HG03025 (cell line): ENCODE data around the gene UBASH3B.
A peak's percentile ranks its signal among the peaks of the same experiment; 100 is the strongest.

Experiments
- ATAC-seq: cut with Tn5 transposase; IDR thresholded peaks from one replicate; pipeline ENCODE4 v1.9.1; 2021; ENCODE audit warnings: mild to moderate bottlenecking, moderate library complexity; ENCODE audit not compliant: unreplicated experiment, low FRiP score

Gene UBASH3B

GRCh38 chr11:122646549-122647340 is 8.8 kb upstream of the UBASH3B start:
- ATAC-seq: no peak

- no peak for ATAC-seq
Measured at GRCh38 chr11:122647736-122648275, 7.7 kb upstream of the UBASH3B start.

- ATAC-seq: no peak
Measured at GRCh38 chr11:122649116-122649515, 6.4 kb upstream of the UBASH3B start.

GRCh38 chr11:122650619-122651018 is 4.9 kb upstream of the UBASH3B start:
- no peak for ATAC-seq

DNA sequence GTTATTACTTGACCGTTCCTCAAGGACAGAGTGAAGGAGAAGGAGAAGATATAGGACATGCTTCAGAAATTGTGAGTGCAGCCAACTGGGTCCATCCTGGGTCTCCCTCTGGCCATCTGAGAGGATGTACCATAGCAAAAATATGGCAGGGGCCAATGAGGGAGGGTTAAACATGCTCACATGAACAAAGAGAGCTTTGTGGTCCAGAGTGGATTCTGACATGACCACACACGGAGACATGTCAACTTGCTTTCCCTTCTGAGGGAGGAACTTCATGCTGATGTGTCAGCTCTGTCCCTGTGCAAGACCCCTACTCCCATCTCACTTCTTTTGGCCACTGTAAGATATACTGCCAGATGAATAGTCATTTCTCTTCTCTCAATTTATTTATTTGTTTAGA is 3.0 kb upstream of the UBASH3B start:
- ATAC-seq: no peak

GRCh38 chr11:122653916-122654585 is 1.5 kb upstream of the UBASH3B start:
- ATAC-seq: no peak

DNA sequence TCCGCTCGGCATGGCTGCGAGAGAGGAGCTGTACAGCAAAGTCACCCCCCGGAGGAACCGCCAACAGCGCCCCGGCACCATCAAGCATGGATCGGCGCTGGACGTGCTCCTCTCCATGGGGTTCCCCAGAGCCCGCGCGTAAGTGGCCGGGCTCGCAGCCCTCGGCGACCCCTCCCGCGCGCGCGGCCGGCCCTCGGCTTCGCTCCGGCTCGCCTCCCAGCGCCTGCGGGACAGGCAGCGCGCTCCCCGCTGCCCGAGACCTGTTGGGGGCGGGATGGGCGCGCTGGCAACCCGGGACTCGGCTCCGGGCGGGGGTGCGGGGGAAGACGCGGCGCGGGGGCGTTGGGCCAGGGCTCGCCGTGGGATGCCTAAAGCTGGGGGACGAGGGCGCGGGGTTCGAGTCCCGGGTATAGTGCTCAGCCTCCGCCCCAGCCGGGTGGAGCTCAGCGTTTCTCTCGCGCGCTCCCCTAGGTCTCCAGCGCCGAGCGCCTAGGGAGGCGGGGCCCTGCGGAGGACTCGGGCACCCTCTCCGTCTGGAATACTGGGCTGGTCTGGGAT is 630 bp downstream of the UBASH3B start:
- ATAC-seq: peak; percentile 47

GRCh38 chr11:122656631-122657101 is 1.1 kb downstream of the UBASH3B start:
- peak; percentile 8 for ATAC-seq

DNA sequence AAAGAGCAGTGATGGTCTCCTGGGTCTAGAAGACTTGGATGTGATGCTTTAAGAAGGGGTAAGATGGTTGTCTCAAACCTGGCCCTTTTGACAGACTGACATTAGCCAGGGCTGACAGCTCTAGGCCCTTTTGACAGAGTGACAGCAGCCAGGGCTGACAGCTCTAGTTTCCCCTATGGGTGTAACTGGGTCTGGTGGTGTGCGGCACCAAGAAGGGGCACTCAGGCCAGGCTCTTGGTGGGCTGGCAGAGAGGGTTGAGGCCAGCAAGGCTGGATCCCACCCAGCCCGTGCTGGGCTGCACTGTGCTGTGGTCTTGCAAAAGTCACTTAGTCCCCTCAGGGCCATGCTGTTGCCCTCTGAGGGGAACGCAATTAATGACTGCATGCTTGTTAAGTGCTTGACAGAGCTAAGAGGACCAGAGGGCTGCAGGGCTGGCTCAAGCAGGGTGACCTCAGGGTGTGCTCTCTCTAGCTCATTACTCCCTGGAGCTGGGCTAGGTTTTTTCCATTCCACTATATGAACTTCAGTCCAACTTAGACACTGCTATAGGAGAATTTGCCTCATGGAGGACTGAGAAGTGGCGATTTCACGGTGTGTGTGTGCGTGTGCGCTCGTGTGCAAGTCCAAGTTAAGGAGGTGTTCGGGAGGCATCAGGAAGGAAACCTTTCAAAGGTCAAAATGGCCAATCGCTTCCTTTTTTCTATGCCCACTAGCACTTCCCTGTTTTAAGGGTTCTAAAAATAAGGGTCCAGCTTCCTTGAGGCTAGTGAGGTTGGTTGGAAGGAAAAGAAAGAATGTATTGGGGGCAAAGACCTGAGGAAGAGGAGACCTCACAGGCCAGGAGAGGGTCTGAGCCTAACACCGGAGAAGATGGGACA is 4.4 kb downstream of the UBASH3B start:
- ATAC-seq: no peak

DNA sequence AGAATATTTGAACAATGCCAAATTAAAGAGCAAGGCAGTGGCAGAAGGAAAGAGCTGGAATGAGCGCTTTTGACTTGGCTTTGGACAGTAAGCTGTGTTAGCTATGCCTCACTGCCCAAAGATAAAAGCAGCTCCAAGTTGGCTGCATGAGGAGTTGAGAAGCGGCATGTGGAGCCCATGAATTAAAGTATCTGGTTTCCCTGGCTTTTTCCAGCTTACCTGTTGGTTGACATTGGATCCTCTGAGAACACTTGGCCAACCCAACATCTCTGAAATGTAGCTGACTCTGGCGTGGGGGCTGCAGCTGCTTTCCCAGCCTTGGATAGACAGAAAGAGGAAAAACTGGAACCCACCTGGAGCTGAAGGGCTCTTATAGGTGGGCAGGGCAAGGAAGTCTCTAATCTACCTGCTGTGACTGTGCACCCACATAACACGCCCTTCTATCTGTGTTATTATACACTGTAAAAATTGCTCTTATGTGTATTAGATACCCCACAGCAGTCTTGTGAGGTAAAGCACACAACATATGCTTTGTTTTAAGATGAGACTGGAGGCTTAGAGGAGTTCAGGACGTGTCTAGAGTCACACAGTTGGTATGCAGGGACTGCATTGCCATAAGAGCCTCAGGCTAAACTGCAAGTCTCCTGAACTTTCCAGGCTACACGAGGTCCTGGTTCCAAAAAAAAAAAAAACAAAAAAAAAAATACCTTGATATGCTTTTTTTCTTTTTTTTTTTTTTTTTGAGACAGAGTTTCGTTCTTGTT is 5.8 kb downstream of the UBASH3B start:
- ATAC-seq: no peak

DNA sequence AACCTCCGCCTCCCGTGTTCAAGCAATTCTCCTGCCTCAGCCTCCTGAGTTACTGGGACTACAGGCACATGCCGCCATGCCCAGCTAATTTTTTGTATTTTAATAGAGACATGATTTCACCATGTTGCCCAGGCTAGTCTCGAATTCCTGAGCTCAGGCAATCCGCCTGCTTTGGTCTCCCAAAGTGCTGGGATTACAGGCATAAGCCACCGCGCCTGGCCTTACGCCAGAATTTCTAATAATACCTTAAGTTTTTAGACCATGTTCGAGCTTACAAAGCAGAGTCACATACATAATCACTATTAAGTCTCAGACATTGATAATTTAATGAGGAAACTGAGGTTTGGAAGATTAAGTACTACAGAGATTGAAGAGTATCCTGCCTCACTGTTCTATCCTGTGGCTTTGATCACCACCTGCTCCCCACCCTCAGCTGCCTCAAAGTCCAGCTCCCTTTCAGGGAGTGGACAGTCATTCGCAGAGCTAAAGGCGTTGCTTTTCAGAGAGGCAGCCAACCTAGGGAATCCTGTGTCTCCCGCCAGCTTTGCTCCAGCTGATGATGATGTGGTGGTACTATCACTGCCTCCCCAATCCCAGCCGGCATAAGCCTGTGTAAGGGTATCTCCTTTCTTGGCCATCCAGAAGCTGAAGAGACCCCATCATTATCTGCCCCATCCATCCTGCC is 7.7 kb downstream of the UBASH3B start:
- ATAC-seq: no peak

DNA sequence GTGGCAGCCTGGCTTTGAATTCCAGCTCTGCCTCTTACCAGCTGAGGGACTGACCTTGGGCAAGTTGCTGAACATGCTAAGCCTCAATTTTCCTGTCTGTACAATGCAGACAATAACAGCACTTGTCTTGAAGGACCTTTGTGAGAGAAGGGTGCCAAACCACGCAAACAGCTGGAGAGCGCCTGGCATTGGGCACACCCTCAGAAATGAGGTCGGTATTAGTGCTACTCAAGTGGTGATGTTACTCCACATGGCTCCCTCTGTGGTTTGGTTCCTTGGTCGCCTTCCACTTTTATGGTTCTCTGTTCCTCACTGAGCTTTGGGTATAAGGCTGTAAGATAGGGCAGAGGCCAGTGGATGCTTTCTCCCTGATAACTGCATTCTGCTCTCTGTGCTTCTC is 8.2 kb downstream of the UBASH3B start:
- no peak for ATAC-seq

DNA sequence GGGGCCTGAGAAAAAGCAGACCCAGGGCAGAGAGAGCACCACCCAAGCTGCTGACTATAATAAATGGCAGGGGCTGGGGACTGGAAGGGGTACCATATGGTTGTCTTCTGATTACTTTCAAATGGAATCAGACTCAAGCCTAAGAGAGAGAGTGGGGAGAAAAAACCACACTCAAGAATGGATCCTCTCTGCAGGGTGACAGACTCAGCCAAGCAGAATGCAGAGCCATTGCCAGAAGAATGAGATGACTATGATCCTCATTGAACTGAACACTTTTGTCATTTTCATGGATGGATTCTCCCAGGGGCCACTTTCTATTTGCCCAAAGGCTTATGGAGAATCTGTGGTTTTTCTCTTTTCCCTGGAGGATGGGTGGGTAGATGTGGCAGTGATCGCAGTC is 8.7 kb downstream of the UBASH3B start:
- ATAC-seq: no peak

DNA sequence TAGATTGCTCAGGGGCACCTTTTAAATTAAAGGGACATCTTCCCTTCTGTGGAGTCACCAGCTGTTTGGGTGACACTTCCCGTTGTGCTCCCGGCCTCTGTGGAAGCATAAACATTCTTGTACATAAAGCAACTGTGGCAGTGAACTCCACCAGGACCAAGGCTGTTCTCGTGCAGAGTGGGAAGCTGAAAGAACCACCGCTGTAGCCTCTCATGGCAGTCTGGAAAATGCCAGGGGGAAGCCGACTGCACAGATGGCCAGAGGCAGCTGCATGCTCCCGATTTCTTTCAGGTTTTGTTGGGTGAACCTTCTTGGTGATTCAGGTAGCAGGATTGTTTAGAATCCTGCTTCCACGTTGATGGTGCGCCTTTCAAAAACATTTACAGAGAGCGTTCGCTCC is 10.3 kb downstream of the UBASH3B start:
- no peak for ATAC-seq

GRCh38 chr11:122666743-122667142 is 11.2 kb downstream of the UBASH3B start:
- no peak for ATAC-seq

DNA sequence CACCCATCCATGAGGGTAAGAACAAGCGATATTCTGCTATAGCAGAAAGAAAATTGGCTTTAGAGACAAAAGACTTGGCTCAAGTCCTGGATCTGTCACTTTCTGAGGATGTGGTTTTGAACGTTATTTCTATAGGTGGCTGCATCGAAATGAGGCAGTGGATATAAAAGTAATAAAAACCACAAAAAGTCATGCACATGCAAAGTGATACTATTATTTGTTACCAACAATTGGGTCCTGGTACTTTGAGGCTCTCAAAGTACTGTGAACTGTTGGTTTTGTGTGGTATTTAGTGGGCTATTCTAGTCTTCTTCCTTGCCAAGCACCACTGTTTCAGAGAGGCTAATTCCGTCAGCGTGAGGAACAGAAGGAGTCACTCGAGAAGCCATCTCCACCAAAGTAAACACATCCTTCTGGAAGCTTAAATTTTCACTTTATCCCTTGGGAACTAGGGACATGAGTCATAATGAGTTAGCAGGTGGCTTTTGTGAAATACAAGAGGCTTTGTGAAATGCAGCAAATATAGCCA is 13.1 kb downstream of the UBASH3B start:
- no peak for ATAC-seq

GRCh38 chr11:122670131-122670530 is 14.6 kb downstream of the UBASH3B start:
- no peak for ATAC-seq

GRCh38 chr11:122671400-122671891 is 15.9 kb downstream of the UBASH3B start:
- no peak for ATAC-seq

DNA sequence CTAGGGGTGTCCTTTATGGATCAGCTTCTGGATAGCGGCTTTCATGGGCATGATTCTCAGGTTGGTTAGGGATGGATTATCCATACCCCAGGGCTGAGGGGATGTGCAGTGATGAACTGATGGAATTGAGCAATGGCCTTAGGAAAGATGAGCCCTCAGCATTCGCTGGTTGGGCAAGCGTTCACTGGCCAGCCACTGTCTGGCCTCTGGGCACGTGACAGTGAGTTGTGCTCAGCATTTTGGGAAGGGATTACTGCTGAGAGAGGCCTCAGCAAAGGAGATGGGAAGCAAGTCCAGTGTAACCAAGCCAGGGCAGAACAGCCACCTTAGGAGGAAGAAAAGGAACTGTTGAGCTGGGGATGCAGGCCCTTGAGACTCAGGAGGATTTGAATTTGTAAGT is 17.4 kb downstream of the UBASH3B start:
- no peak for ATAC-seq
